HL-60 (cell line): ENCODE results near the gene PROM2.

Source experiments
- DNase-seq, 2 experiments: peaks; one replicate each; pipeline ENCODE4 v3.0.0-alpha.2; 2010 to 2020; ENCODE audit warnings: low read depth in 1 of 2, low spot score in 1 of 2
- H3K27ac ChIP-seq: fragments of 250-450 bp; sonication (Bioruptor Pico); replicated peaks from 2 replicates; pipeline ENCODE4 v1.5.1; 2020; ENCODE audit warnings: mild to moderate bottlenecking, moderate library complexity
- H3K27me3 ChIP-seq: fragments of 250-450 bp; sonication (Bioruptor Pico); 2 replicates; pipeline ENCODE4 v1.5.1; 2021; ENCODE audit warnings: mild to moderate bottlenecking, moderate library complexity; ENCODE audit not compliant: insufficient read depth, poor library complexity, severe bottlenecking
- H3K4me3 ChIP-seq: replicated peaks from 2 replicates; pipeline ENCODE4 v1.5.1; 2011; ENCODE audit warnings: mild to moderate bottlenecking, control low read depth, low read length; ENCODE audit not compliant: insufficient read depth
- CTCF ChIP-seq: IDR thresholded peaks from one replicate; pipeline ENCODE4 v1.5.1; 2011; ENCODE audit warnings: low read length, control low read depth, inconsistent platforms; ENCODE audit not compliant: insufficient read depth
- GABPA ChIP-seq: IDR thresholded peaks from 2 replicates; pipeline ENCODE4 v1.6.1; 2012; ENCODE audit warnings: low read depth
- POLR2AphosphoS5 ChIP-seq: IDR thresholded peaks from 2 replicates; pipeline ENCODE4 v1.6.1; 2012; ENCODE audit warnings: low read depth
- REST ChIP-seq: IDR thresholded peaks from 2 replicates; pipeline ENCODE4 v1.6.1; 2012; ENCODE audit warnings: low read depth; ENCODE audit not compliant: insufficient replicate concordance
- SPI1 ChIP-seq: IDR thresholded peaks from 2 replicates; pipeline ENCODE4 v1.6.1; 2012; ENCODE audit warnings: low read depth, mild to moderate bottlenecking, borderline replicate concordance

PROM2 gene

DNA sequence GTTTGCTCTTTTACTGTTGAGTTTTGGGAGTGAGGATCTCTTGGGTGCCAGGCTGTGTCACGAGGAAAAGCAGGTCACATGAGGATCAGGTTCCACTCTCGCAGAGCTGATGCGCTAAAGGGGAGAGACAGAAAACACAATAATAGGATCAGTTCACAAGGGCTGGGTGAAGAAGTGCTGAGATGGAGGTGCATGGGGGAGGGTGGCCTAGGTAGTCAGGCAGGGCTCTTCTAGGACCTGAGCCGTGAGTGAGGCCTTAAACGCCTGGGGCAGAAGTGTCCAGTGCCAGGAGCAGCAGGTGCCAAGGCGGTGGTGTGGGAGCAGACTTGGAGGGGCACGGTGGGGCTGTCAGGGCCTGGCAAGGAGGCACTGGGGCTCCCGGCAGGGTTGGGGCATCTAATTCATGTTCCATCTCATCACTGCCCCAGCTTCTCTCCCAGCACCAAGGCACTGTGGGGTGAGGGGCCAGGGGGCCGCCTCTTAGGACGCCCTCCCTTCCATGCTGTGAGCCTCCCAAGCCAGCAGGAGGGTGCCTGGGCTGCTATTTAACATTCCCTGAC, 32.2 kb downstream of the PROM2 start:
- H3K4me3 ChIP-seq = no peak overlapping the region
- H3K27ac ChIP-seq = no peak overlapping the region
- H3K27me3 ChIP-seq = no peaks in the 10 kb centered on the region
- DNase-seq = no peak
- TF ChIP-seq REST = no peak
- TF ChIP-seq CTCF = no peak
- no peak for TF ChIP-seq SPI1
- no peak for TF ChIP-seq POLR2AphosphoS5
- no peak for TF ChIP-seq GABPA

DNA sequence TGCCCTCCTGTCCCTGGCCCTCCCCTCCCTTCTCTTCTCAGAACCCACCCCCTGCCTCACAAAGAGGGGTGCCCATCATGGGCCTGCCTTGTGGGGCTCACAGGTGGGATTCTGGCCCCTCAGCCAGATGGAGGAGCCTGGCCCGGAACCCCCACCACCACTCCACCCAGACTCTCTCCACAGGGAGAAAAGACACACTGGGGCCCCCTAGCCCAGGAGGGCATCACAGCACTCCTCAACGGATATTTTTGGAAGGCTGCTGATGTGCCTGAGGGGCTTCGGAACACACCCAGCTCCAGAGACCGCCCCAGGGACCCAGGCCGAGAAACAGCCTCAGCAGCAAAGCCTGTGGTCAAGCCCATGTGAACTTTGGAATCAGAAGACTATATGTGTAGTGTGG, 32.8 kb downstream of the PROM2 start:
- H3K27me3 ChIP-seq = no peaks in the 10 kb centered on the region
- TF ChIP-seq SPI1 = no peak
- no peak for TF ChIP-seq POLR2AphosphoS5
- no peak for TF ChIP-seq CTCF
- no peak for TF ChIP-seq REST
- TF ChIP-seq GABPA = no peak
- no peak overlapping the region for H3K27ac ChIP-seq
- H3K4me3 ChIP-seq = no peak overlapping the region
- DNase-seq = no peak

DNA sequence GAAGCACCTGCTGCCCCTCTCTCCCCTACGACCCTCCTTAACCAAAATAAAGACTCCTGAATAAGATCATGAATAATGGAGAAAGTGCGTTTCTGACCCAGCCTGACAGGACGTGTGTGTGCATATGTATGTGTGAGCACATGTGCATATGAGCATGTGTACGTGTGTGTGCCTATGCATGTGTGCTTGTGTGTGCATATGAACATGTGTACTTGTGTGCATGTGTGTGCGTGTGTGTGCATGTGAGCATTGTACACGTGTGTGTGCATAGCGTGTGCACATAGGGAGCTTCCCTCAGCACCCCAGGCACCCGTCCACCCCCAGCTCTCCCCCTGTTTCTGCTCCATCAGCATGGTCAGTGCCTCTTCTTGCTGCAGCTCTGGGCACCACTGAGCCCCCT, 33.6 kb downstream of the PROM2 start:
- no peak overlapping the region for H3K27ac ChIP-seq
- H3K4me3 ChIP-seq = no peak overlapping the region
- DNase-seq = no peak
- no peaks in the 10 kb centered on the region for H3K27me3 ChIP-seq
- TF ChIP-seq GABPA = no peak

- TF ChIP-seq GABPA = no peak
- no peak for TF ChIP-seq SPI1
- TF ChIP-seq REST = no peak
- TF ChIP-seq POLR2AphosphoS5 = no peak
- no peak for TF ChIP-seq CTCF
- no peaks in the 10 kb centered on the region for H3K27me3 ChIP-seq
- DNase-seq = no peak
- no peak overlapping the region for H3K27ac ChIP-seq
- no peak overlapping the region for H3K4me3 ChIP-seq
Observed at GRCh38 chr2:95308426-95308990, 34.3 kb downstream of the PROM2 start.
